Measurements from ENCODE around the gene KPRP. TPM values are rescaled to one million over a fixed set of nuclear protein-coding genes. Genes with fewer than 3 reads are reported as not detected.

The KPRP gene
- total and polyA plus RNA-seq, 10 of the 15 experiments (the other 5 are each of a cell fraction or from before 2014, with no cell fraction given), result not detected

GRCh38 chr1:152761609-152762213, 3.9 kb downstream of the KPRP start:
- SMC1A ChIA-PET (ENCODE audit: uncharacterized antibody, unreplicated experiment), result no interaction called here

More at GRCh38 chr1:152761609-152762213, 3.9 kb downstream of the KPRP start:
- H3K4me1 ChIP-seq (ENCODE audit: control insufficient read depth, insufficient read depth, low read length), result no peaks in the 10 kb centered on the region
- no peaks in the 10 kb centered on the region for H4K20me1 ChIP-seq (ENCODE audit: control insufficient read depth, insufficient read depth)
- DNase-seq (ENCODE audit: low read depth, low spot score) (no peak), FAIRE-seq (no peak), ATAC-seq (no peak)
- no peaks in the 10 kb centered on the region for H3K36me3 ChIP-seq (ENCODE audit: control insufficient read depth in 2 of 2, insufficient read depth in 2 of 2, low read length in 1 of 2)
- no peaks in the 10 kb centered on the region for H3K9me3 ChIP-seq (replicated peaks; ENCODE audit: control insufficient read depth, insufficient read depth, low read length)
- CTCF ChIA-PET, result no interaction called here
- H2AFZ ChIP-seq (ENCODE audit: control insufficient read depth, low read depth, low read length), result no peak overlapping the region
- in situ Hi-C loops (cut with MboI) (no loop called here), intact Hi-C loops (cut with micrococcal nuclease; ENCODE audit: unreplicated experiment) (no loop called here)
- no peak overlapping the region for H3K4me3 ChIP-seq
- TF ChIP-seq FOXM1 (IDR thresholded peaks at IDR 0.05; ENCODE audit: low read depth, low read length), result no peak
- TF ChIP-seq SUPT20H (IDR thresholded peaks at IDR 0.05; ENCODE audit: borderline replicate concordance, control insufficient read depth, low read depth, low read length), result no peak
- TF ChIP-seq IRF3 (IDR thresholded peaks at IDR 0.05), result no peak
- TF ChIP-seq BCL11A (IDR thresholded peaks at IDR 0.05; ENCODE audit: low read depth, low read length), result no peak
- TF ChIP-seq TCF12 (IDR thresholded peaks at IDR 0.05; ENCODE audit: low read depth, low read length), result no peak
- no peak for TF ChIP-seq HCFC1 (IDR thresholded peaks at IDR 0.05; ENCODE audit: low read length)
- TF ChIP-seq SMAD1 (IDR thresholded peaks at IDR 0.05; ENCODE audit: low read depth, partially characterized antibody), result no peak
- no peak for TF ChIP-seq CBX5 (IDR thresholded peaks at IDR 0.05; ENCODE audit: low read depth)
- TF ChIP-seq GABPA (IDR thresholded peaks at IDR 0.05; ENCODE audit: low read depth), result no peak
- no peak for TF ChIP-seq JUND (IDR thresholded peaks at IDR 0.05; ENCODE audit: low read depth, low read length)
- TF ChIP-seq HDAC2 (IDR thresholded peaks at IDR 0.05), result no peak
- no peak for TF ChIP-seq NR2C2 (IDR thresholded peaks at IDR 0.05; ENCODE audit: borderline replicate concordance, control insufficient read depth, insufficient read length, low read depth)
- TF ChIP-seq HDAC6 (IDR thresholded peaks at IDR 0.05; ENCODE audit: unreplicated experiment), result no peak
- TF ChIP-seq POLR2A (IDR thresholded peaks at IDR 0.05; ENCODE audit: low read depth, low read length), result no peak
- H3K27me3 ChIP-seq (replicated peaks in 1 of 2; ENCODE audit: control insufficient read depth in 2 of 2, insufficient read depth in 2 of 2, low read length in 1 of 2), result no peaks in the 10 kb centered on the region; a peak in 1 of 4 replicates
- no peak overlapping the region for H3K4me2 ChIP-seq (ENCODE audit: control insufficient read depth, insufficient read depth)
- WGBS (ENCODE audit: insufficient coverage, insufficient replicate concordance, low lambda C conversion rate, missing lambda C conversion rate), result 53% methylated on average over 3 of the region's 3 CpGs
- POLR2A ChIA-PET, result no interaction called here
- BruUV-seq (replicated peaks), result no TSS peak
- no peak overlapping the region for H3K27ac ChIP-seq (ENCODE audit: control insufficient read depth, insufficient read depth)
- RAD21 ChIA-PET (ENCODE audit: unreplicated experiment), result no interaction called here
- H3K79me2 ChIP-seq (ENCODE audit: control insufficient read depth, insufficient read depth, low read length), result no peaks in the 10 kb centered on the region
- no peak overlapping the region for H3K9ac ChIP-seq (ENCODE audit: control insufficient read depth, insufficient read depth, low read length)
